ENCODE measurements around the gene ALPG.
"Not testable (repeated sequence)": the region's sequence is repeated elsewhere in the genome, so short reads cannot be mapped to it uniquely, and the experiment has no call there.

The ALPG gene

DNA sequence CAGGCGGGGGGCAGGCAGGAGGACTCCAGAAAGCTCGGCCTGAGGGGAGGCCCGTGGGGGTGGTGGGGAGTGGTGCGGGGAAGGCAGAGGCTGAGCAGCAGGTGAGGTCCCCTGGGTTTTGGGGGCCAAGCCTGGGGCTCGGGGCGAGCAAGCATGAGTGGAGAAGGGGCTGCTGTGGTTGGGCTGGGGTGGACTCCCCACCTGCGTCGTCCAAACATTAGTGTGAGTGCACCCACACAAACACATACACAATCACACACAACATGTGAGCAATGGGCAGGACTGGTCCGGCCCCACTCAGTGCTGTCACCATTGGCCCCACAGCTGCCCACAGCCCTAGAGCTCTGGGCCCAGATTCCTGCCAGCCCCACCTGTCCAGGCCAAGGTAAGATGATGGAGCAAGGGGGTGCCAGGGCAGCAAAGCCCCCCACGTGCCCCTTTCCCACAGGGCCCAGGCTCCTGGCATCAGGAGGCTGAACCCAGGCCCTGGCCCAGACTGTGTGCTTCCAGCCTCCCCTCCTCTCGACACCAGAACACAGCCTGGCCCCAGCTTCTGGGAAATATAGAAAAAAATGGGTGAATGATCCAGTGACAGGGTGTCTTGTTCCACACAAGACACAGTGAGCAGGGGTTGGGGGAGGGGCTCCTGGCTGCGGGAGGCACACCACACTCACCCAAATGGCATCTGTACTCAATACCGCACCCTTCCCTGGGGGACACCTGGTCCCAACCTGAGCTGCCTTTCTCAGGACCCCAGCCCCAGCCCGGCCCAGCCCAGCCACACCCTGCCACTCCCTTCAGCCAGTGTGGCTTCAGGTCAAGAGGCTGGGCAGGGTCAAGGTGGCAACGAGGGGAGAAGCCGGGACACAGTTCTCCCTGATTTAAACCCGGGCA lies 28.6 kb upstream of the ALPG start:
- no peak for DNase-seq

DNA sequence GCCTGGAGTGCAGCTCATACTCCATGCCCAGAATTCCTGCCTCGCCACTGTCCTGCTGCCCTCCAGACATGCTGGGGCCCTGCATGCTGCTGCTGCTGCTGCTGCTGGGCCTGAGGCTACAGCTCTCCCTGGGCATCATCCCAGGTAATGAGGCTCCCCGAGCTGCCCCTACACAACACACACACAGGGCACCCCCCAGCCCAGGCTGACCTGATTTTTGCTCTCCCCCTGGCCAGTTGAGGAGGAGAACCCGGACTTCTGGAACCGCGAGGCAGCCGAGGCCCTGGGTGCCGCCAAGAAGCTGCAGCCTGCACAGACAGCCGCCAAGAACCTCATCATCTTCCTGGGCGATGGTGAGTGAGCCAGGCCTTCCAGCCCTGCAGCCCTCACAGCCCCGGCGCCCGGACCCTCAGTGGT lies 27.9 kb upstream of the ALPG start, which contains the start of gene ALPP:
ALPP (plus strand) TSS at position 17 of the 417 bp plus-strand sequence; CDS start at position 69, 52 bp downstream.
- DNase-seq: not testable (repeated sequence)

DNA sequence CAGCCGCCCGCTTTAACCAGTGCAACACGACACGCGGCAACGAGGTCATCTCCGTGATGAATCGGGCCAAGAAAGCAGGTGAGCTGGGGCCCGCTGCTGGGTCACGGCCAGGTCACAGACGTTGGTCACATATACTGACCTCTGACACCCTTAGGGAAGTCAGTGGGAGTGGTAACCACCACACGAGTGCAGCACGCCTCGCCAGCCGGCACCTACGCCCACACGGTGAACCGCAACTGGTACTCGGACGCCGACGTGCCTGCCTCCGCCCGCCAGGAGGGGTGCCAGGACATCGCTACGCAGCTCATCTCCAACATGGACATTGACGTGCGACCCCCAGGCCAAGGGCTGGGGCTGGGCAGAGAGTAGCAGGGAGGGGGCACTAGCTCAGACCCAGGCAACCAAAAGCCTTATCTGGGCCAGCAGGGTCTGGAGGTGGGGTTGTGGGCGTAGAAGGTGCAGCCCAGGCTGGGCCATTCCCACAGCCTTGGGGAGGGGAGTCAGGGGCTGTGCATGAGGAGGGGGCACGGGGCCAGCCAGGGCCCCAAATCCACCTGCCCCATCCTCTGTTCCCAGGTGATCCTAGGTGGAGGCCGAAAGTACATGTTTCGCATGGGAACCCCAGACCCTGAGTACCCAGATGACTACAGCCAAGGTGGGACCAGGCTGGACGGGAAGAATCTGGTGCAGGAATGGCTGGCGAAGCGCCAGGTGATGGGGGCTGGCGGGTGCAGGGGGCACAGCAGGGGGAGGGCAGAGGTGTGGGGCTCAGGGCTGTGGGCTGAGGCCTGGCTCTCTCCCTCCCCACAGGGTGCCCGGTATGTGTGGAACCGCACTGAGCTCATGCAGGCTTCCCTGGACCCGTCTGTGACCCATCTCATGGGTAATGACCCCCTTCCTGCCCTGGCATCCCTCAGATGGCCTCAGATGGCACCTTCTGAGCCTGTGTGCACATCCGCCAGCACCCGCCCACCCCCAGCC lies 26.7 kb upstream of the ALPG start:
- not testable (repeated sequence) for DNase-seq

DNA sequence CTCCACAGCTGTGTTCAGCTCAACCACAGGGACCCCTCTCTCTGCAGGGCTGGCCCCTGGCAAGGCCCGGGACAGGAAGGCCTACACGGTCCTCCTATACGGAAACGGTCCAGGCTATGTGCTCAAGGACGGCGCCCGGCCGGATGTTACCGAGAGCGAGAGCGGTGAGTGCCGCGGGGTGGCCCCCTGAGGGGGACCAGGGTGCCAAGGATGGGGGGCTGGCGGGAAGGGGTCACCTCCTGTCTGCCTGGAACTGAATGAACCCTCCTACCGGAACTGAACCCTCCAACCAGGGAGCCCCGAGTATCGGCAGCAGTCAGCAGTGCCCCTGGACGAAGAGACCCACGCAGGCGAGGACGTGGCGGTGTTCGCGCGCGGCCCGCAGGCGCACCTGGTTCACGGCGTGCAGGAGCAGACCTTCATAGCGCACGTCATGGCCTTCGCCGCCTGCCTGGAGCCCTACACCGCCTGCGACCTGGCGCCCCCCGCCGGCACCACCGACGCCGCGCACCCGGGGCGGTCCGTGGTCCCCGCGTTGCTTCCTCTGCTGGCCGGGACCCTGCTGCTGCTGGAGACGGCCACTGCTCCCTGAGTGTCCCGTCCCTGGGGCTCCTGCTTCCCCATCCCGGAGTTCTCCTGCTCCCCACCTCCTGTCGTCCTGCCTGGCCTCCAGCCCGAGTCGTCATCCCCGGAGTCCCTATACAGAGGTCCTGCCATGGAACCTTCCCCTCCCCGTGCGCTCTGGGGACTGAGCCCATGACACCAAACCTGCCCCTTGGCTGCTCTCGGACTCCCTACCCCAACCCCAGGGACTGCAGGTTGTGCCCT lies 25.2 kb upstream of the ALPG start:
- not testable (repeated sequence) for DNase-seq

DNA sequence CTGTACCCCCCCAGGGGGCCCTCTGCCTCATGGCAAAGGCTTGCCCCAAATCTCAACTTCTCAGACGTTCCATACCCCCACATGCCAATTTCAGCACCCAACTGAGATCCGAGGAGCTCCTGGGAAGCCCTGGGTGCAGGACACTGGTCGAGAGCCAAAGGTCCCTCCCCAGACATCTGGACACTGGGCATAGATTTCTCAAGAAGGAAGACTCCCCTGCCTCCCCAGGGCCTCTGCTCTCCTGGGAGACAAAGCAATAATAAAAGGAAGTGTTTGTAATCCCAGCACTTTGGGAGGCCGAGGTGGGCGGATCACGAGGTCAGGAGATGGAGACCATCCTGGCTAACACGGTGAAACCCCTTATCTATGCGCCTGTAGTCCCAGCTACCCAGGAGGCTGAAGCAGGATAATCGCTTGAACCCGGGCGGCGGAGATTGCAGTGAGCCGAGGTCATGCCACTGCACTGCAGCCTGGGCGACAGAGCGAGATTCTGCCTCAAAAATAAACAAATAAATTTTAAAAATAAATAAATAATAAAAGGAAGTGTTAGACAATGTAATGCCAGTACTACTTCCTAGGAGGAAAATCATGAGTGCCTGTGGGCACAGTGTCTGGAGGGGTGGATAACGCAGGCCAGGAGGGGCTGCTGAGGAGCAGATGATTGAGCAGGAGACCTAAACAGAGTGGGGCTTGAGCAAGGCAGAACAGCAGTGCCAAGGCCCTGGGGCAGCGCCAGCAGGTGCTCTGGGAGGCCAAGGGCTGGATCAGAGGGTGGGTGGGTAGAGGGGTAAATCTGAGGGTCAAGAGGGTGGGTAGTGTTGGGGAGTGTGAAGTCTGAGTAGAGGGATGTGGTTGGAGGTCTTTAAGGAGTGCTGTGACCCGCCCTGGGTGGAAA lies 24.1 kb upstream of the ALPG start:
- no peak for DNase-seq

DNA sequence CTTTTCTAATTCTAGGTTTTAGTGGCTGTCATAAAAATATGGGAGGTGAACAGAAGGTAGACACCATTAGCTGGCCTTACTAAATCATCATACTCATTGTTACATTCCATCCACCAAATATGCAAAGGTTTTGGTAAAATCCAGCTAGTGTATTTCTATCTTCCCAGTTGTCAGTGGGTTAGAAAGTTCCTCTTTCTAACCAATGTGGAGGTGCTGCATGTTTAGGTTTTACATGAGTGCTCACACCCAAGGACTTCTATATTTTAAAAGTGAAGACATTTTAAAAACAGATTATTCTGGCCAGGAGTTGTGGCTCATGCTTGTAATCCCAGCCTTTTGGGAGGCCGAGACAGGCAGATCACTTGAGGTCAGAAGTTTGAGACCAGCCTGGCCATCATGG lies 22.2 kb upstream of the ALPG start:
- no peak for DNase-seq

DNA sequence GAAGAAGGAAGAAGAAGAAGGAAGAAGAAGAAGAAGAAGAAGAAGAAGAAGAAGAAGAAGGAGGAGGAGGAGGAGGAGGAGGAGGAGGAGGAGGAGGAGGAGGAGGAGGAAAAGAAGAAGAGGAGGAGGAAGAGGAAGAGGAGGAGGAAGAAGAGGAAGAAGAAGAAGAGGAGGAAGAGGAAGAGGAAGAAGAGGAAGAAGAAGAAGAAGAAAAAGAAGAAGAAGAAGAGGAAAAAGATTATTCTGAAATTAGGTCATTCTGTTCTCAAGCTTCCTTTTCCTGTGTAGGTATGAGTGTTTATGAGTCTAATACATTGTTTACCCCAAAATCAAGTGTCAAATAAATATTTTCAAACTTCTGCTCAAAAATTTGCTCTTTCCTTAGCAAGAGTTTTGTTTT lies 21.6 kb upstream of the ALPG start:
- not testable (repeated sequence) for DNase-seq

DNA sequence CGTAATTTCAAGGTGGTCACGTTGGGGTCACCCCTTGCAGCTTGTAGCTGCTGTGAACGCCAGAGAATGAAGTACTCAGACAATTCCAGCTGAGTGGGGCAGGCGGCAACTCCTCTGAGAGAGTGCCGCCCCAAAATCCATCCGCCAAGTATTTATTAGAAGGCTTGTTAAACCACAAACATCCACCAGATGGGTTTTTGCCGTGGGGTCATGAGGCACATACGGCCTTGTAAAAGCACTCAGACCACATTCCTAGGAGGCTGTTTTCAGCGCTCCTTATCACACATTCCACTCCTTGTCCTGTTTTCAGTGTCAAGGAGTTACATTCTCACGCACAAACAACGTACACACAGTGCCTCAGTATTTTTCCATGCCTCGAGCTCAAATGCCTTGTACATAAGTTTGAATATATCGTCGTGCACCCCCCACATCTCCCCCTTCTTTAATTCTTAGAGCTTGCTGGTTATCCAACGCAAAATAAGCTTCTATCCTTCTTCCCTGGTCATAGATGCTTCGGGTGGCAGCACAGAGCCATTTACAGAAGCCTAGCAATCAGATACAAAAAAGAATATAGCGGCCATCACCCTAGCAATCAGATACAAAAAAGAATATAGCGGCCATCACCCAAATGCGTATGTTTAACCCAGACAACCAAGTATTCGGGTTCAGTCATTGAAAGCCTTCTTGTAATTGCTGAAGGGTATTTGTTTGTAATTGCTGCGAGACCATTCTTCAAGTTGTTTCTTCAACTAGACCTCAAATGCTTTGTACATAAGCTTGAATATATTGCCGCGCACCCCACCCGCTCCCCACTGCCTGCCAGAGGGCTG lies 20.8 kb upstream of the ALPG start:
- no peak for DNase-seq

DNA sequence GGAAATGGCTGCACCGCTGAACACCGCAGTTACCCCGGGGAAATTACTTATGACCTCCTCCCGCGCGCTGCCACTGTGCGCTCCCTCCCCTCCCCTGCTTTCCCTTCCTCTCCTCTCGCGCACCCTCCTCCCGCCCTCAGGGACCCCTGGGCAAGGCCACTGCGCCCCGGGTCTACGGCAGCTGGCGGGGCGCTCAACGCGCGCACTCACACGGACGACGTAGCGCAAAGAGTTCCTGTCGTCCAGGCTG lies 20.2 kb upstream of the ALPG start:
- DNase-seq: no peak

DNA sequence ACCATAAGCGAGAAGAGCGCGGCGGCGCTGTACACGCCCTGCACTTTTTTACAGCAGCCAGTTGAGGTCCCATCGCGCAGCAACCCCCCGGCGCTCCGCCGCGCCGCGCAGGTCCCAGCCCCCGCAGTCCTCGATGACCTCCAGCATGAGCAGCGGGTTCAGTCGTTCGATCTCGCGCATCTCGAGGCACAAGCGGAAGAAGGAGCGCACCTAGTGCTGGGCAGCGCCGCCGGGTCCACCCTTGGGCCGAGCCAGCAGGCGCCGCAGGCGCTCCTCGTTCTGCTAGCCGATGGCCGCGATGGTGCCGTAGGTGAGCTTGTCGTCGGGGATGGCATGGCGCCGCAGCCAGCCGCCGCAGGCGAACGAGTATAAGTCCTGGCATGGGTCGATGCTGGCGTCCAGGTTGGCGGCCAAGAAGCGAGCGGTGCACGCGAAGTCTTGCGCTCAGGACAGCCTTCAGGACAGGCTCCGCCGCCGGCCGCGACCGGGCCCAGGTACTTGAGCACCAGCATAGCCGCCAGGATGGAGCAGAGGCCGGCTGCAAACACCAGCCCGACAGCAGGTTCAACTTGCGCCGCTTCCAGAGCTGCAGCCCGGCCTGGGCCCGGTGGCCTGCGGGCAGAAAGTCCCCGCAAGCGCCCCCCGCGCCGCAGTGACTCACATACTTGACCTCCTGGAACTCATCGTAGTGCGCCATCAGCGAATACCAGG lies 19.7 kb upstream of the ALPG start:
- DNase-seq: no peak

DNA sequence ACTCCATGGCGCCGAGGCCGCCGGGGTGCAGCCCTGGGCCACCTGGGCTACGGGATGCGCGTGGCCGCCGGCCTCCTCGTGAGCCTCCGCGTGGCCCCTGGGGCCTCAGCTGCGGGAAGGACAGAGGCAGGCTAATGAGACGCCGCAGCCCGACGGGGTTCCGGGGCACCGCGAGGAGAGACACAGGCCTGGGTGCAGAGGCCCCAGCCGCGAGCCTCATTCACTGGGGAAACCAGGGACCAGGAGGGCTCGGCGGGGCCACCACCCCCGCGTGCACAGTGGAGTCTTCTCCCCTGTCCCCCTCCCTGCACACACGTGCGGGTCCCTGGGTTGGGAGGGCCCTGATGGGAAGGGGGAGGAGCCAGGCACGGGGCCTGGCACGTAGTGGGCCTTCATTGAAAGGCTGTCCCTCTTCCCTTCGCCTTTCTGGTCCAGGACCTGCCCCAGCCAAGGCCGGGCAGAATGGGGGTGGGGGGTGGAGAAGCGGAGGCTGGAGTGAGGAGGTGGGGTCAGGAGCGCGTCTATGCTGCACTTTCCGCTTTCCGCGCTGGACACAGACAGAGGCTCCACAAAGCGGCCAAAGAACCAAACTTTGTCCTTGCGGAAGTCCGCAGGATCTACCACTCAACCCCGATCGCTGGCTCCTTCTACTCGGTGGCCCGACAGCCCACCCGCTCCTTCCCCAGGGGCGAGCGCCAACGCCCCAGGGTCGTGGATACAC lies 19.0 kb upstream of the ALPG start:
- no peak for DNase-seq

DNA sequence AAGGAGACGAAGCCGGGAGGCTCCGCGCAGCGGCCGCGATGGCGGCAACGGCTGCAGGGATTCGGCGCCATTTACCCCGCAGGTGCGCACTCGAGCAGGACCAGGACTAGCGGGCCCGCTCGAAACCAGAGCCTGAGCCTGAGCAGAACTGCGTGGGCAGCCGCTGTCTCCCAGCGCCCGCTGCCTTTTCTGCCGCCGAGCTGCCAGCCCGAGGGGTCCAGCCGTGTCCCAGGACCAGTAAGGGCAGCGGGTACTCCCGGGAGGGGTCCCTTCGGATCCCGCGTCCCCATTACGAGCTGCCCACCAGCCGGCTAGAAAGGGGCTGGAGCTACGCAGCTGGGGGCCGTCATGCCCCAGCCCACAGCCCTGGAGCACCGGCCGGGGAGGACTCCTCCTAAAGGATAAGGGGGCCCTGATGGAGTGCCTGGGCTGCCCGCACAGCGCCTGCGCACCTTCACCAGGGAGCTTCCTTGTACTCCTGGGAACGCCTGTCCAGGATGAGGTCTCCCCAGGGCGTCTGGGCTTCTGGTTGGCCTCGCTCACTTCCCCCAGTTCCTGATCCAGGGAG lies 18.2 kb upstream of the ALPG start:
- no peak for DNase-seq

DNA sequence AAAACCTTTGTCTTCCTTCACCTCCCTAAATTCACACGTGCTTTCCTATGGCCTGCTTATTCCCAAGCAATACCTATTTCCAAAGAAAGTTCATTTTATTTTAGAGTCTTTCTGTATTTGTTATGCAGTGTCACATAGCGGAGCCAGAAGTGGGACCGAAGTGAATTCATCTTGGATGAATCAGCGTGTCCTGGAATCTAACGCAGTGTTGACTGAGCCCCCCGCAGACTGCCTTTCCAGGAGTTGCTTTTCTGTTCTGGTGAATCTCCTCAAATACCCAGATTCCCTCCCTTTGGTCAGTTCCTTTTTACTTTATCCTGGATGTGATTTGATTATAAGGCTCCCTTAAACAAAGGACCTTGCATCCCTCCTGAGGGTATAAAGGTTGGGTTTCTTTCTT lies 17.3 kb upstream of the ALPG start:
- no peak for DNase-seq

DNA sequence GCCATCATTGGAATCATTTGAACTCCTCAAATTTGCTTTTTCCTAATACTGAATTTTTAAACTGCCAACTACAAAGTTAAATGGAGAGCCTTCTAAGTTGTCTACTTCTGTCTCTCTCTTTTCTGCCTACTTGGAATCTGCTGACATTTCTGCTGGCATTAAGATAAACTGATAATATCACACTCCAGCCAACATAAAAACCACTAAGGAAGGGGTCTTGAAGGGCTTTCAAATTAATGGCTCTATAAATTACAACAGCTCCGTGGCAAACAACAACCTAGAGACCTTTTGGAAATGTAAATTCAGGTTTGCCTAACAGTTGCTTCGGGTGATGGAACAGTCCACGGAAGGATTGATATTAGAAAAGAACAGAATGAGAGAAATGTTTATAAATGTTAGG lies 16.0 kb upstream of the ALPG start:
- DNase-seq: no peak

DNA sequence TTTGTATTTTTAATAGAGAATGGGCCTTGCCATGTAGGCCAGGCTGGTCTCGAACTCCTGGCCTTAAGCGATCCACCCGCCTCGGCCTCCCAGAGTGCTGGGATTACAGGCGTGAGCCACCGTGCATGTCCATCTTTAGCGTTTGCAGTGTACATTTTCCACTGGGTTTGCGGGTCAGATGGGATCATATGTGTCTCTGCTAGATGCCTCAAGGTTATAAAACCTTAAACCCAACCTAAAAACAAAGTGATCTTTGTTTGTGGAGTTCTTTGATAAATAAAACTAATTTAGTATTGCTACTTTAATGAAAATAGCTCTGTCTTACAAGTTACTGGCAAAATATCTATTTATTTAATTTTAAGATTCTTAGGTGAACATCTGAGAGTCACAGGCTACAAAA lies 13.1 kb upstream of the ALPG start:
- no peak for DNase-seq

DNA sequence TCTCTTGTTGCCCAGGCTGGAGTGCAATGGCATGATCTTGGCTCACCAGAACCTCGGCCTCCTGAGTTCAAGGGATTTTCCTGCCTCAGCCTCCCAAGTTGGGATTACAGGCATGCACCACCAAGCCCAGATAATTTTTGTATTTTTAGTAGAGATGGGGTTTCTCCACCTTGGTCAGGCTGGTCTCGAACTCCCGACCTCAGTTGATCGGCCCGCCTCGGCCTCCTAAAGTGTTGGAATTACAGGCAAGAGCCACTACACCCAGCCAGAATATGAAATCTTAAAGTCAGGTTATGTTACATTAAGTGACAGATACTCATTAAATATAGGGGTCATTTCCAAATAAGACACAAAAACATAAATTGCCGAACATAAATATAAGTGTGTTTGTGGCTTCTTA lies 12.2 kb upstream of the ALPG start:
- not testable (repeated sequence) for DNase-seq

DNA sequence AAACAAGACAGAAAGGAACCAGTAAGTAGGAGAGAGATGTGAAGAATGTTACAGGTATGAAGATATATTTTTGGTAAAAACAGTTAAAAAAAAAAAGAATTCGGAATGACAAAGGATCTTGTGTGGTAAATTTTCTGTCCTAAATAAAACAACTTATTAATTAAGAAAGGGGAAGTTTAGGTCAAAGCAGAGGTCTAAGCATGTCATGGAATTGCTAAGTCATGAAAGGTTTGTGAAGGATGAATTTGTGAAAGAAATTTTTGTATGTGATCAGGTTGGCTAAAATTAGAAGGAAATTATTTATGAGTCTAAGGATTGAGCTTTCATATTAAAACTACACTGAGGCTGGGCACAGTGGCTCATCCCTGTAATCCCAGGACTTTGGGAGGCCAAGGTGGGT lies 11.1 kb upstream of the ALPG start:
- DNase-seq: no peak

DNA sequence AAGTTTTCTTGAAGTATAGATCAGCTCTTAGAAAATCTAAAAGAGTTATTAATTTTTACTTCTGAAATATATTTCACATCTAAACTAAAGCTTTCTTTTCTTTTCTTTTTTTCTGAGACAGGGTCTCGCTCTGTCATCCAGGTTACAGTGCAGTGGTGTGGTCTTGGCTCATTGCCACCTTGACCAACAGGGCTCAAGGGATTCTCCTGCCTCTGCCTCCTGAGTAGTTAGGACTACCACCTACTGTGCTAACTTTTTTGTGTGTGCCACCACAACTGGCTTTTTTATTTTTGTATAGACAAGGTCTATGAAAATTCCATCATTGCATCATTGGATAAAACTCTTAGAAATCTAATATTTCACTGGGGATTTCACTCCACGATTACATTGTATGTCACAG lies 10.0 kb upstream of the ALPG start:
- no peak for DNase-seq

Measured in stimulated activated CD4-positive, alpha-beta T cell treated with anti-CD3 and anti-CD28 coated beads, Interleukin-4, amount 100 ng/mL, for 24 hours (primary cell).